ENCODE results near the gene POLA1.
A peak's percentile ranks its signal among the peaks of the same experiment; 100 is the strongest.

POLA1 gene

GRCh38 chrX:24981030-24981429 lies 287.3 kb downstream of the POLA1 start:
- ChIA-PET POLR2A (no interaction called here), CTCF (no interaction called here)
- 50% methylated on average over 2 of the region's 3 CpGs for WGBS (ENCODE audit: insufficient coverage)
- Histone ChIP-seq H3K36me3 (ENCODE audit: control insufficient read depth in 4 of 4, insufficient read depth in 4 of 4, low read length in 3 of 4) (no peaks in the 10 kb centered on the region), H3K4me3 (ENCODE audit: control insufficient read depth in 1 of 7, extremely low read depth in 1 of 7, insufficient read depth in 4 of 7, low read depth in 2 of 7, low read length in 6 of 7) (no peak overlapping the region), H3K27me3 (replicated peaks in 2 of 5; ENCODE audit: control insufficient read depth in 4 of 5, insufficient read depth in 5 of 5, low read length in 4 of 5) (no peaks in the 10 kb centered on the region), H3K9me3 (ENCODE audit: control extremely low read depth in 1 of 5, control insufficient read depth in 4 of 5, insufficient read depth in 2 of 5, low read depth in 1 of 5, low read length in 4 of 5) (no peaks in the 10 kb centered on the region), H3K27ac (ENCODE audit: insufficient read depth in 1 of 2, low read depth in 1 of 2, low read length in 2 of 2, poor library complexity in 1 of 2, severe bottlenecking in 2 of 2) (no peak overlapping the region), H3K4me1 (ENCODE audit: control extremely low read depth in 1 of 4, control insufficient read depth in 4 of 4, insufficient read depth in 4 of 4, low read length in 3 of 4) (no peaks in the 10 kb centered on the region)
- DNase-seq, result no peak

GRCh38 chrX:24982306-24982965 lies 288.7 kb downstream of the POLA1 start:
- Histone ChIP-seq H3K9me3 (ENCODE audit: control extremely low read depth in 1 of 5, control insufficient read depth in 4 of 5, insufficient read depth in 2 of 5, low read depth in 1 of 5, low read length in 4 of 5) (no peaks in the 10 kb centered on the region), H3K27ac (ENCODE audit: insufficient read depth in 1 of 2, low read depth in 1 of 2, low read length in 2 of 2, poor library complexity in 1 of 2, severe bottlenecking in 2 of 2) (no peak overlapping the region), H3K27me3 (replicated peaks in 2 of 5; ENCODE audit: control insufficient read depth in 4 of 5, insufficient read depth in 5 of 5, low read length in 4 of 5) (no peaks in the 10 kb centered on the region), H3K4me3 (ENCODE audit: control insufficient read depth in 1 of 7, extremely low read depth in 1 of 7, insufficient read depth in 4 of 7, low read depth in 2 of 7, low read length in 6 of 7) (no peak overlapping the region), H3K36me3 (ENCODE audit: control insufficient read depth in 4 of 4, insufficient read depth in 4 of 4, low read length in 3 of 4) (peaks cover 0 to 3% (median 0%) of the 10 kb centered on the region in 4 experiments), H3K4me1 (ENCODE audit: control extremely low read depth in 1 of 4, control insufficient read depth in 4 of 4, insufficient read depth in 4 of 4, low read length in 3 of 4) (no peaks in the 10 kb centered on the region)
- DNase-seq, result peak in 1 of 3 donors; percentile 6
- POLR2A ChIA-PET, result no interaction called here
- WGBS (ENCODE audit: insufficient coverage), result 60% methylated on average over 1 of the region's 5 CpGs
- CTCF ChIA-PET, result no interaction called here

- H3K36me3 ChIP-seq (ENCODE audit: control insufficient read depth in 4 of 4, insufficient read depth in 4 of 4, low read length in 3 of 4), result peaks cover 0 to 4% (median 0%) of the 10 kb centered on the region in 4 experiments
- ChIA-PET POLR2A (no interaction called here), CTCF (no interaction called here)
- H3K27me3 ChIP-seq (replicated peaks in 2 of 5; ENCODE audit: control insufficient read depth in 4 of 5, insufficient read depth in 5 of 5, low read length in 4 of 5), result no peaks in the 10 kb centered on the region
- H3K4me3 ChIP-seq (ENCODE audit: control insufficient read depth in 1 of 7, extremely low read depth in 1 of 7, insufficient read depth in 4 of 7, low read depth in 2 of 7, low read length in 6 of 7), result no peak overlapping the region
- H3K4me1 ChIP-seq (ENCODE audit: control extremely low read depth in 1 of 4, control insufficient read depth in 4 of 4, insufficient read depth in 4 of 4, low read length in 3 of 4), result no peaks in the 10 kb centered on the region
- 75% methylated on average over 1 of the region's 3 CpGs for WGBS (ENCODE audit: insufficient coverage)
- no peak overlapping the region for H3K27ac ChIP-seq (ENCODE audit: insufficient read depth in 1 of 2, low read depth in 1 of 2, low read length in 2 of 2, poor library complexity in 1 of 2, severe bottlenecking in 2 of 2)
- DNase-seq, result no peak
- H3K9me3 ChIP-seq (ENCODE audit: control extremely low read depth in 1 of 5, control insufficient read depth in 4 of 5, insufficient read depth in 2 of 5, low read depth in 1 of 5, low read length in 4 of 5), result no peaks in the 10 kb centered on the region
Observed at GRCh38 chrX:24983931-24984330, 290.2 kb downstream of the POLA1 start.

GRCh38 chrX:24985120-24985519 lies 291.4 kb downstream of the POLA1 start:
- WGBS (ENCODE audit: insufficient coverage), result 83% methylated on average over 1 of the region's 1 CpG
- no peak for DNase-seq
- Histone ChIP-seq H3K36me3 (ENCODE audit: control insufficient read depth in 4 of 4, insufficient read depth in 4 of 4, low read length in 3 of 4) (peaks cover 0 to 4% (median 0%) of the 10 kb centered on the region in 4 experiments), H3K4me1 (ENCODE audit: control extremely low read depth in 1 of 4, control insufficient read depth in 4 of 4, insufficient read depth in 4 of 4, low read length in 3 of 4) (no peaks in the 10 kb centered on the region), H3K4me3 (ENCODE audit: control insufficient read depth in 1 of 7, extremely low read depth in 1 of 7, insufficient read depth in 4 of 7, low read depth in 2 of 7, low read length in 6 of 7) (no peak overlapping the region), H3K27me3 (replicated peaks in 2 of 5; ENCODE audit: control insufficient read depth in 4 of 5, insufficient read depth in 5 of 5, low read length in 4 of 5) (no peaks in the 10 kb centered on the region), H3K9me3 (ENCODE audit: control extremely low read depth in 1 of 5, control insufficient read depth in 4 of 5, insufficient read depth in 2 of 5, low read depth in 1 of 5, low read length in 4 of 5) (no peaks in the 10 kb centered on the region), H3K27ac (ENCODE audit: insufficient read depth in 1 of 2, low read depth in 1 of 2, low read length in 2 of 2, poor library complexity in 1 of 2, severe bottlenecking in 2 of 2) (no peak overlapping the region)
- CTCF ChIA-PET, result no interaction called here
- POLR2A ChIA-PET, result no interaction called here

DNA sequence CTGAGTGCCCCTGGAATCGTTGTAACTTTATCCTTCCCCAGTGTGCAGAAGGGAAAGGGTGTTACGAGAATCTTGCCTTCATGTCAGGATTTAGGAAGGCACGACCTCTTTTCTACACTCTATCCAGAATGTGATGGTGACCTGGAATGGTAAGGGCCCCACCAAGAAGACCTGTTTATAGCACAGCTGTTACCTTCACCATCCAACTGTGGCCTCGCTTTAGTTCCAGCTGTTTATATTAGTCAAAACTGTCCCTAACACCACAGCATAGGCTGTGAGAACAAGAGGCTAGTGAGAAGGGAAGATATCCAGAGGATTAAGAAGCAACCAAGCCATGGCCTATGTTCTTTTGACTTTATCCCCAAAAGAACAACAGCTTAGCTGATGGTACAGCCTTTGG lies 294.0 kb downstream of the POLA1 start:
- Histone ChIP-seq H3K27me3 (replicated peaks in 2 of 5; ENCODE audit: control insufficient read depth in 4 of 5, insufficient read depth in 5 of 5, low read length in 4 of 5) (no peaks in the 10 kb centered on the region), H3K36me3 (ENCODE audit: control insufficient read depth in 4 of 4, insufficient read depth in 4 of 4, low read length in 3 of 4) (peaks cover 0 to 4% (median 0%) of the 10 kb centered on the region in 4 experiments), H3K4me3 (ENCODE audit: control insufficient read depth in 1 of 7, extremely low read depth in 1 of 7, insufficient read depth in 4 of 7, low read depth in 2 of 7, low read length in 6 of 7) (no peak overlapping the region), H3K9me3 (ENCODE audit: control extremely low read depth in 1 of 5, control insufficient read depth in 4 of 5, insufficient read depth in 2 of 5, low read depth in 1 of 5, low read length in 4 of 5) (no peaks in the 10 kb centered on the region), H3K27ac (ENCODE audit: insufficient read depth in 1 of 2, low read depth in 1 of 2, low read length in 2 of 2, poor library complexity in 1 of 2, severe bottlenecking in 2 of 2) (no peak overlapping the region), H3K4me1 (ENCODE audit: control extremely low read depth in 1 of 4, control insufficient read depth in 4 of 4, insufficient read depth in 4 of 4, low read length in 3 of 4) (no peaks in the 10 kb centered on the region)
- WGBS (ENCODE audit: insufficient coverage), result 82% methylated on average over 2 of the region's 4 CpGs
- no peak for DNase-seq
- ChIA-PET CTCF (no interaction called here), POLR2A (no interaction called here)

DNA sequence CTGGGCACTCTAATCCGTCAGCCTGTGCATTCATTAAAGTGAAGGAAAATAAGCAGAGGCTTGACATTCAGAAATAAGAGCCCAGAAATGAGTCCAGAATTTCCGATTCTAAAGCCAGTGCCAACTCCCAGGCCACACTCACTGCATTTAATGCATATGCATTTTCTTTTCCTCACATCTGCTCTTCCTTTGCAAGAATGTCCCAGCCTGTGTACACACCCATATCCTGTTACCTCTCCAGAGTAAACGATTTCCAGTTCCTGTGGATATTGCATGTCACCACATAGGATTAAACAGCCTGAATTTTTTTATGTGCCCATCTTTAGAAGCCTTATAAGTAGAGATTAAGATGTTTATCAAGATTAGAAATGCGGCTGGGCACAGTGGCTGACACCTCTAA lies 294.6 kb downstream of the POLA1 start:
- WGBS (ENCODE audit: insufficient coverage), result 77% methylated on average over 3 of the region's 4 CpGs
- no peaks in the 10 kb centered on the region for H3K9me3 ChIP-seq (ENCODE audit: control extremely low read depth in 1 of 5, control insufficient read depth in 4 of 5, insufficient read depth in 2 of 5, low read depth in 1 of 5, low read length in 4 of 5)
- H3K27ac ChIP-seq (ENCODE audit: insufficient read depth in 1 of 2, low read depth in 1 of 2, low read length in 2 of 2, poor library complexity in 1 of 2, severe bottlenecking in 2 of 2), result no peak overlapping the region
- H3K27me3 ChIP-seq (replicated peaks in 2 of 5; ENCODE audit: control insufficient read depth in 4 of 5, insufficient read depth in 5 of 5, low read length in 4 of 5), result peaks cover 0 to 2% (median 0%) of the 10 kb centered on the region in 5 experiments
- peaks cover 0 to 4% (median 0%) of the 10 kb centered on the region in 4 experiments for H3K36me3 ChIP-seq (ENCODE audit: control insufficient read depth in 4 of 4, insufficient read depth in 4 of 4, low read length in 3 of 4)
- no peak for DNase-seq
- no peaks in the 10 kb centered on the region for H3K4me1 ChIP-seq (ENCODE audit: control extremely low read depth in 1 of 4, control insufficient read depth in 4 of 4, insufficient read depth in 4 of 4, low read length in 3 of 4)
- H3K4me3 ChIP-seq (ENCODE audit: control insufficient read depth in 1 of 7, extremely low read depth in 1 of 7, insufficient read depth in 4 of 7, low read depth in 2 of 7, low read length in 6 of 7), result no peak overlapping the region
- ChIA-PET CTCF (no interaction called here), POLR2A (no interaction called here)

DNA sequence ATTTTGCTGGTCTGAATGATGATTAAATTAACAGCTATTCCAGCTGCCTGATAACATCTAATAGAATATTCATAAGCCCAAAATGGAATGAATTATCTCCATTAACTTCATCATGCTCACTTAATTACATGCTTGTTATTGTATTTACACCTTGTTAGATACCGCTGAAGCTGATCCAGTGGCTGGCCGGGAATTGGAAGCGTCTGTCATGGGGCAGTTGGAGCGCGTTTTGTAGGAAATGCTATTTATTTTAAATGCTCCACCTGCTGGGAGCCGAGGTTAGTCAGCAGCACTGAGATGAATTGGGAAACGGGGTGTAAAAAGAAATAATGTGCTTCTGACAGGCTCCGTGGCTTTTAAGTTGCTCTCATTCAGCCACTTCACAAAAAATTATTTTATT lies 296.8 kb downstream of the POLA1 start:
- H3K36me3 ChIP-seq (ENCODE audit: control insufficient read depth in 4 of 4, insufficient read depth in 4 of 4, low read length in 3 of 4), result peaks cover 0 to 4% (median 0%) of the 10 kb centered on the region in 4 experiments
- H3K27me3 ChIP-seq (replicated peaks in 2 of 5; ENCODE audit: control insufficient read depth in 4 of 5, insufficient read depth in 5 of 5, low read length in 4 of 5), result peaks cover 0 to 19% (median 0%) of the 10 kb centered on the region in 5 experiments
- WGBS (ENCODE audit: insufficient coverage), result 32% methylated on average over 4 of the region's 8 CpGs
- ChIA-PET CTCF (no interaction called here), POLR2A (no interaction called here)
- no peak for DNase-seq
- no peak overlapping the region for H3K4me3 ChIP-seq (ENCODE audit: control insufficient read depth in 1 of 7, extremely low read depth in 1 of 7, insufficient read depth in 4 of 7, low read depth in 2 of 7, low read length in 6 of 7)
- no peaks in the 10 kb centered on the region for H3K4me1 ChIP-seq (ENCODE audit: control extremely low read depth in 1 of 4, control insufficient read depth in 4 of 4, insufficient read depth in 4 of 4, low read length in 3 of 4)
- H3K27ac ChIP-seq (ENCODE audit: insufficient read depth in 1 of 2, low read depth in 1 of 2, low read length in 2 of 2, poor library complexity in 1 of 2, severe bottlenecking in 2 of 2), result no peak overlapping the region
- H3K9me3 ChIP-seq (ENCODE audit: control extremely low read depth in 1 of 5, control insufficient read depth in 4 of 5, insufficient read depth in 2 of 5, low read depth in 1 of 5, low read length in 4 of 5), result no peaks in the 10 kb centered on the region

Data from common myeloid progenitor, CD34-positive (primary cell).